ENCODE results near the gene AKR1D1.
"Not testable (repeated sequence)": the region's sequence is repeated elsewhere in the genome, so short reads cannot be mapped to it uniquely, and the experiment has no call there.

Gene AKR1D1, protein sequence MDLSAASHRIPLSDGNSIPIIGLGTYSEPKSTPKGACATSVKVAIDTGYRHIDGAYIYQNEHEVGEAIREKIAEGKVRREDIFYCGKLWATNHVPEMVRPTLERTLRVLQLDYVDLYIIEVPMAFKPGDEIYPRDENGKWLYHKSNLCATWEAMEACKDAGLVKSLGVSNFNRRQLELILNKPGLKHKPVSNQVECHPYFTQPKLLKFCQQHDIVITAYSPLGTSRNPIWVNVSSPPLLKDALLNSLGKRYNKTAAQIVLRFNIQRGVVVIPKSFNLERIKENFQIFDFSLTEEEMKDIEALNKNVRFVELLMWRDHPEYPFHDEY

GRCh38 chr7:138076196-138076595, at the start of gene AKR1D1:
Gene AKR1D1 (plus strand): TSS chr7:138076459. CDS start chr7:138076519, 60 bp downstream.
- DNase-seq (ENCODE audit: low read depth, low spot score) = no peak

DNA sequence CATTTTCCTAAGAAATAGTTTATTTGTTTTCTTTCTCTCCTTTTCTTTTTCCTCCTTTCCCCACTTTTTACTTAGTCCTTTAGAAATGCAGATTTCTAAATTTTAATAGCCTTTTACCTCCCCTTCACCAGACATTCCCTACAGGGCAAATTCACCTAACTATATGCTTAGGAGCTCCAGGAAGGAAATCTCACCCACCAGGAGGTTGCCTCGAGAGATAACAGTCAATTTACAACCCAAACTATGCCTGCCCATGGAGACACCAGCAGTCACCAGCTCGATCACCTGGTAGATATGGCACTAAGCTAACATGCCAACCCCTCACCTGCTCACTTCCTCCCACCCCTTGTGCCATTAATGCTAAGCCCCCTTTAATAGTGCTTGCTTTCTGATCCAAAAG, 49.2 kb upstream of the AKR1D1 start:
- DNase-seq (ENCODE audit: low read depth, low spot score) = no peak

DNA sequence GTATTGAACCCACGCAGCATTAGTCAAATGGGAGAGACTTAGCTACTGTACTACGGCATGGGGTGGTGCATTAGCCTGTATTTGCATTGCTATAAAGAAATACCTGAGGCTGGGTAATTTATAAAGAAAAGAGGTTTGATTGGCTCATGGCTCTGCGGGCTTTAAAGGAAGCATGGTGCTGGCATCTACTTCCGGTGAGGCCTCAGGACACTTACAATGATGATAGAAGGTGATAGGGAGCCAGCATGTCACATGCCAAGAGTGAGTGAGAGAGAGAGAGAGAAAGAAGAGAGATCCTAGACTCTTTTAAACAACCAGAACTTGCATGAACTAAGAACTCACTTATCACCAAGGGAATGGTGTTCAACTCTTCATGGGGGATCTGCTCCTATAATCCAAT, 47.1 kb upstream of the AKR1D1 start:
- DNase-seq (ENCODE audit: low read depth, low spot score) = no peak

- no peak for DNase-seq (ENCODE audit: low read depth, low spot score)
These were observed 46.3 kb upstream of the AKR1D1 start for GRCh38 chr7:138029941-138030340.

DNA sequence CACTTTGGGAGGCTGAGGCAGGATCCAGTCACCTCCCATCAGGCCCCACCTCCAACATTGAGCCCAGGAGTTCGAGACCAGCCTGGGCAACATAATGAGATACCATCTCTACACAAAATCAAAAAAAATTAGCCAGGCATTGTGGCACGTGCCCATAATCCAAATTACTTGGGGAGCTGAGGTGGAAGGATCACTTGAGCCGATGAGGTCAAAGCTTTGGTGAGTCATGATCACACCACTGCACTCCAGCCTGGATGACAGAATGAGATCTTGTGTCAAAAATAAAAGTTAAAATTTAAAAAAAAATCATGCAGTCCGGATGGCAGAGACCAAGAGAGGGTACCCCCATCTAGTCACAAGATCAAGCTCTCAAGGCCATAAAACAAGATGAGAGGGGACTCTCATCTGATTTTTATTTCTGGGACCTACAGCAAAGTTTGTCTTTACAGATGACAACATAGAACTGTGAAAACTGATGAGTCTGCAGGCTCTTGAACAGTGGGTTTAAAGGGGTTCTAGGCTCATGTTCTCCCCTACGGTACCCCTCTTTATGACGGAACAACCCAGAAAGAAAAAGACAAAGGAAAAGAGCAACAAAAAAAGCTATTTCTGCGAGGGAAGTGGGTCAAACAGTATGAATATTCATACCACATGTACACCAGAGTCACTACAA, 45.4 kb upstream of the AKR1D1 start:
- DNase-seq (ENCODE audit: low read depth, low spot score) = no peak

- no peak for DNase-seq (ENCODE audit: low read depth, low spot score)
These were observed 44.1 kb upstream of the AKR1D1 start for GRCh38 chr7:138032186-138032585.

- DNase-seq (ENCODE audit: low read depth, low spot score) = no peak
These were observed 43.5 kb upstream of the AKR1D1 start for GRCh38 chr7:138032770-138033169.

- DNase-seq (ENCODE audit: low read depth, low spot score) = no peak
These were observed 43.0 kb upstream of the AKR1D1 start for GRCh38 chr7:138033241-138033640.

- DNase-seq (ENCODE audit: low read depth, low spot score) = no peak
These were observed 40.1 kb upstream of the AKR1D1 start for GRCh38 chr7:138036135-138036534.

GRCh38 chr7:138040063-138040462, 36.2 kb upstream of the AKR1D1 start:
- DNase-seq (ENCODE audit: low read depth, low spot score) = not testable (repeated sequence)

DNA sequence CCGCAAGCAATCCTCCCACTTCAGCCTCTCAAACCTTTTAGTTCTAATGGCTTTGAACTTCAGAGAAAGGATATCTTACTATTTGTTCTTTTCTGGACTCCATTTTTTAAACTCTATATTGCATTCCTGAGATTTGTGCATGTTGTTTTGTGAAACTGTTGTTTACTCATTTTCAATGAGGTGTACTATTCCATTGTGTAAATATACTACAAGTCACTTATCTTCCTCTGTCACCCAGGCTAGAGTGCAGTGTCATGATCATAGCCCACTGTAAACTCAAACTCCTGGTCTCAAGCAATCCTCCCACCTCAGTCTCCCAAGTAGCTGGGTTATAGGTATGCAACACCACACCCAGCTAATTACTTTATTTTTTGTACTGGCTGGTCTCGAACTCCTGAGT, 31.4 kb upstream of the AKR1D1 start:
- DNase-seq (ENCODE audit: low read depth, low spot score) = no peak

GRCh38 chr7:138047907-138048306, 28.4 kb upstream of the AKR1D1 start:
- DNase-seq (ENCODE audit: low read depth, low spot score) = no peak

- no peak for DNase-seq (ENCODE audit: low read depth, low spot score)
These were observed 26.6 kb upstream of the AKR1D1 start for GRCh38 chr7:138049505-138050116.

GRCh38 chr7:138051712-138052247, 24.5 kb upstream of the AKR1D1 start:
- not testable (repeated sequence) for DNase-seq (ENCODE audit: low read depth, low spot score)

GRCh38 chr7:138052696-138053095, 23.6 kb upstream of the AKR1D1 start:
- DNase-seq (ENCODE audit: low read depth, low spot score) = no peak

- DNase-seq (ENCODE audit: low read depth, low spot score) = not testable (repeated sequence)
These were observed 20.6 kb upstream of the AKR1D1 start for GRCh38 chr7:138055698-138056097.

- no peak for DNase-seq (ENCODE audit: low read depth, low spot score)
These were observed 12.9 kb upstream of the AKR1D1 start for GRCh38 chr7:138063400-138063799.

DNA sequence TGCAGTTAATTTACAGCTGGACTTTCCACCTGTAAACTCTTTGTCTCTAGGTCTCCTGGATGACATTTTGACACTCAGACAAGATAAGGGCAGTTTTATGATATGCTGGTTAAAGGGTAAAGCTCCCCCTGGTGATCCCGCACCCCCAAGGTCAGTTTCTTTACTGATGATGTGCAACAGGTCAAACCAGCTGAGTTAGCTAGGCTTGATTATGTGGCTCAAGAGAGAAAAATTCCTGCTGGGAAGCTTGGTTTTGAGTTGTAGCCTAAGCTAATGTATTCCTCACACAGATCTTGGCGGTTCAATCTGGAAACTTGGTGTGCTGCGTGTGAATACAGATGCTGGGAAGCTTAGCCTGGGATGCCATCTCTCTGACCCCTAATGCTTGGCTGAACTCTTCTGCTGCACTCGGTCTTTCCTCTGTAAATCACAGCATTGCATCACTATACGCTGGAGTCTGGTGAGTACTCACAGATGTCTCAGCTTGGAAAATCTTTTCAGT, 11.4 kb upstream of the AKR1D1 start:
- DNase-seq (ENCODE audit: low read depth, low spot score) = no peak

DNA sequence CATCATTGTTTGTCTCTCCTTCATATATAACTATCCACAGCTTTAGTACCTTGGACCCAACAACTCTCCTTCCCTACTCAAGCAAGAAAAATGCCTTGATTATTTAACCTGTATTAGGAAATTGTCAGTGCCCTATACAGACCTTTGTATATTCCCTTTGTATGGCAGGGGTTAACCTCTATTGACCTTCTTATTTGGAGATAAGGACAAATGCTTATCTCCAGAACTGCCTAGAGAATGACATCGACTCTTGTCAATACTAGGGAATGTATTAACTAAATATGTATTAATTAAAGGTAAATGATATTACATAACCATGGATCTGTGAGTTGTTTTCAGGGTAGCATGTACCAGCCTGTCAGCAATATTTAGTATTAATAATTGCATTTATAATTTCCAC, 10.4 kb upstream of the AKR1D1 start:
- no peak for DNase-seq (ENCODE audit: low read depth, low spot score)

DNA sequence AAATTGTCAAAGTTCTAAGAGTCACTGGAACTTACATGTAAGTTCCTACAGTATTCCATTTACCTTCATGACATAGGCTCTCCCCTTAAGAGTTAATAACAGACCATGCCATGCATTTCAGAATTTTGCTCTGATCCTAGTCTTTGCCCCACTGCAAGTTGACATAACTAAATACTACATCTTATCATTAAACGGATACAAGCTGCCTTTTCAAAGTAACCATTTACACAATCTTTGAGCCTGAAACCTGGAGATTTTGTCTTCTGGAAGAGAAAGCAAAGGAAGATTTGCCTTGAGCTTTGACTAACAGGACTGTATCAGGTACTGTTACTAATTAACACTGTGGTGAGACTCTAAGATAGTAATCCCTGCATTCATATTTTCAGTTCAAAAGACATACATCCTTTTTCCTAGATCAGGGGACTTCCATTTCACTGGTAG, 9.3 kb upstream of the AKR1D1 start:
- DNase-seq (ENCODE audit: low read depth, low spot score) = no peak

- no peak for DNase-seq (ENCODE audit: low read depth, low spot score)
These were observed 8.5 kb upstream of the AKR1D1 start for GRCh38 chr7:138067774-138068173.

DNA sequence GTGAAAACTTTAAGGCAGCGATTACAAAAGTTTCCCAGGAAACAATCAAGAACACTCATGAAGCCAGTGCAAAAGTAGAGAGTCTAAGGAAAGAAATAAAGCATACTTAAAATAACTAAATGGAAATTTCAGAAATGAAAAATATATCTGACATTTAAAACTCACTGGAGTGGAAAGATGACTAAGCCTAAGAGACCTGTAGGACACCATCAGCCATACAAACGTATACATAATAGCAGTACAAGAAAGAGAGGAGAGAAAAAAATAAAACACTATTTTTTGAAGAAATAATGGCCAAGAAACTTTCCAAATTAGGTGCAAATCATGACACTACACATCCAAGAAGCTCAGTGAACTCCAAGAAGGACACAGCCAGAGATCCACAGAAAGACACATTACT, 5.4 kb upstream of the AKR1D1 start:
- DNase-seq (ENCODE audit: low read depth, low spot score) = no peak

All from brain pericyte (primary cell).